ENCODE measurements around the gene NFATC3.

GRCh38 chr16:68214726-68215125, 129.6 kb downstream of the NFATC3 start:
- TF ChIP-seq POLR2A (IDR thresholded peaks at IDR 0.05; ENCODE audit: low read length) (no peak), GATA1 (IDR thresholded peaks at IDR 0.05; ENCODE audit: low read depth, low read length) (no peak)

Measured in erythroblast (primary cell).